HuH-7.5 (cell line): Measurements from ENCODE around the gene LSS.
"Not testable (repeated sequence)": the region's sequence is repeated elsewhere in the genome, so short reads cannot be mapped to it uniquely, and the experiment has no call there.

Experiments used
- DNase-seq: peaks from one replicate; pipeline ENCODE4 v3.0.0; 2011; ENCODE audit warnings: low spot score

LSS gene

GRCh38 chr21:46185716-46186115 lies 42.9 kb downstream of the LSS start:
- DNase-seq: no peak

DNA sequence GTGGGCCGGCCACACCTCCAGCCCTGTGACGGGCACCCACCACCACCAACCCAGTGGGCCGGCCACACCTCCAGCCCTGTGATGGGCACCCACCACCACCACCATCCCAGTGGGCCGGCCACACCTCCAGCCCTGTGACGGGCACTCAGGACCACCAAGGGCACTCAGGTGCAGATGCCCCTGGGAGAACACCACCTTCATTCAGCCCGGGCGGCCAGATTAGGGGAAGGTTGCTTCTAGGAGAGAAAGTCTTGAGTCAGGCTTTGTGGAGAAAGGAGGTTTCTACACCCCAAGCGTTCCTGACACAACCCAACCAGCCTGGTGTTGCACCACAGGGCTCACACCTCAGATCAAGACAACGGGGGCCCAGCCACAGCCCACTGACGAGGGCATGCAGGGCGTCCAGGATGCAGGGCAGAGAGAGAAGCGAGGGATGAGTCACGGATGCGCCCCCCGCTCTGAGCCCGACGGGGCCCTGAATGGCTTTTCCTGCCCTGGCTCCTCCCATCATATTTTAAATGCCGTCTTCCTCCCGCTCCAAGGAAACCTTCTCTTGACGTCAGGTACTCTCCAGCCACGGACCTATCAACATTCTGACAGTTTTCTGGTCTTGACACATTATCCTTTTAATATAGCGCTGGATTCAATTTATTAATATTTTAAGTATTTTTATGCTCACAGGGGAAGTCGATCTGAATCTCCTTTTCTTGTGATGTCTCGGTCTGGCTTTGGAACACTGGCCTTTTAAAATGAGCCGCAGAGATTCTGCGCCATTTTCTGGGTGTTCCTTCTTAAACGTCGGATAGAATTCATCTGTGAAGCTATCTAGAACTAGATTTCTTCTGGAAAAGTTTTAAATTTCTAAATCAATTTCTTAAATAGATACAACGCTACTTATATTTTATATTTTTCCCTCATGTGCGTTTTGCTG lies 43.7 kb downstream of the LSS start:
- DNase-seq: peak; percentile 63

- DNase-seq: peak; percentile 62
Measured at GRCh38 chr21:46183910-46184624, 44.5 kb downstream of the LSS start, which contains the start of gene SPATC1L. Gene SPATC1L, minus strand, starts transcription at chr21:46184459. Its CDS starts 1,643 bp downstream, at chr21:46182816.

DNA sequence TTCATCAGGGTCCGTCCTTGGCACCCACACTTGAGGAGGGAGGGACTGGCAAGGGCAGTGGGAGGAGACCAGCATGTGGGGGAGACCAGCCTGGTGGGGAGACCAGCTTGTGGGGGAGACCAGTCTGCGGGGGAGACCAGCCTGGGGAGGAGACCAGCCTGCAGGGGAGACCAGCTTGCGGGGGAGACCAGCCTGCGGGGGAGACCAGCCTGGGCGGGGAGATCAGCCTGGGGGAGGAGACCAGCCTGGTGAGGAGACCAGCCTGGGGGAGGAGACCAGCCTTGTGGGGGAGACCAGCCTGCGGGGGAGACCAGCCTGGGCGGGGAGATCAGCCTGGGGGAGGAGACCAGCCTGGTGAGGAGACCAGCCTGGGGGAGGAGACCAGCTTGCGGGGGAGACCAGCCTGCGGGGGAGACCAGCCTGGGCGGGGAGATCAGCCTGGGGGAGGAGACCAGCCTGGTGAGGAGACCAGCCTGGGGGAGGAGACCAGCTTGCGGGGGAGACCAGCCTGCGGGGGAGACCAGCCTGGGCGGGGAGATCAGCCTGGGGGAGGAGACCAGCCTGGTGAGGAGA lies 45.2 kb downstream of the LSS start:
- not testable (repeated sequence) for DNase-seq

DNA sequence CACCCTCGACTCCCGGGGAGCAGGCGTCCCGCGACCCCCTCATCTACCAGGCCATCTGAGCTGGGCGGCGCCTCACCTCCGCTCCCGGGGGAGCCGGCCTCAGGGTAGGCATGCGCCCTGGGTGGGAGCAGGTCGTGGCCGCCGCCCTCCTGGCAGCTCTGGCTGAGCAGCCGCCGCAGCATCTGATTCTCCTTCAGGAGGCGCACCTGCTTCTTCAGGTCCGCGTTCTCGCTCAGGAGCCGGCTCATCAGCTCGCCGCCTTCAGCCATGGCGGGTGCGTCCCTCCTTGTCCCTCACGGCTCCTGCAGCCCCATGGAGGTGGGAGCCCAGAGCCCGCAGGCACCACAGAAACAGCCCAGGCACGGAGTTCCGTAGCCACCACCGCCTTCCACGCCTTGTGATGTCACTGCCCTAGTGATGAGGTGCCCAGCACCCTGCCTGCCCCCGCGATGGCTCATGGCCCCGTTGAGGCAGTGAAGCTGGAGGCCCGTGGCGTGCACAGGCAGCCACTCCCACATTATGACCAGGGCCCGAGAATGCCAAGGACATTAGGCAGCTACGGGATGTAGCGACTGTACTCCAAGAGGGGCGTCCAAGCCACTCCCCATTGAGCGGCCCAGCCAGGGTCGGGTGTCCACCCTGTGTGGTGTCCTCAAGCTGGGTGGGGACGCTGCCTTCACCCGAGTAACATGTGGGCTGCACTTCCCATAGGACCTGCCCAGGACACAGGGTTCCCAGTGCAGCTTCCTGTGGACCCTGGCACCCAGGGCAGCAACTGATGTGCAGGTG lies 45.8 kb downstream of the LSS start:
- no peak for DNase-seq

DNA sequence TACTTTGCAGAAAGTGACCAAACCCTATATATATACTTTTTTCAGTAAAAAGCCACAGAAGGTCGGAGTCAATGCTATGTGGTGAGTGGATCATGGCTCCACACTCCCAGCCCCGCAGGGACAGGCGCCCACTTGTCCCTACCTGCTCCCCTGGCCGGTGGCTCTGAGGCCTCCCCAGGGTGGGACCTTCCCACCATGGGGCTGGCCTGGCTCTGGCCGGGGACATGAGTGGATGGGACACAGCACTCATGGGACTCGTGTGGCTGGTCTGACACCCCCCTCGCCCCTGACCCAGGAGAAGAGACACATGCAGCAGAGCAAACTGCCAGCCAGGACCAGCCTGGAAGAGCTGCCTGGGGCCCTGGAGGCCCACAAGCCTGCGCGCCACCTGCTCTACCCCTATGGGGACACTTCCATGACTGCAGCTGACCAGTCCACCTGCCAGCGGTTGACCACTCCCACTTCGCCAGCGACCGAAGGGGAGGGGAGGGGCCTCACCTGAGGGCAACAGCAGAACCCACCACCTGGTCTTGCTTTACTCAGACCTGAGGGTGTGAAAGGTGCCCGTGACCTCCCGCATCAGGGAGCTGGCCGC lies 46.5 kb downstream of the LSS start:
- DNase-seq: no peak

DNA sequence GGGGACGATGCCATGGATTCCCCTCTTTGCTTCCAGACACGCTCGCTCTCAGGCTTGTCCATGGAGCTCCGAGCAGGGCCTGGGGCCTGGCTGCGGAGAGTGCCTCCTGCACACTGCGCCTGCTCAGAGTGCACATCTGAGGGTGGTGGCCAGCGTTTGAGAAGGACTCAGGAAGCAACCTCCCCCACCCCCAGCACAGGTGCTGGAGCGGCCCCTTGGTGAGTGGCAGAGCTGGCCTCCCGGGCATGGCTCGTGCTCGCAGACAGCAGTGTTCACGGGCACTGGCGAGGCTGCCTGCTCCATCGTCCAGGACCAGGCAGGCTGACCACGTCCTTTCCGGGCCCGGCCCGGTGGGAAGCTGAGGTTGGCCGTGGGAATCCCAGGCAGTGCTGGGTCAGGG lies 47.1 kb downstream of the LSS start:
- no peak for DNase-seq

GRCh38 chr21:46180778-46181391 lies 47.7 kb downstream of the LSS start:
- no peak for DNase-seq

DNA sequence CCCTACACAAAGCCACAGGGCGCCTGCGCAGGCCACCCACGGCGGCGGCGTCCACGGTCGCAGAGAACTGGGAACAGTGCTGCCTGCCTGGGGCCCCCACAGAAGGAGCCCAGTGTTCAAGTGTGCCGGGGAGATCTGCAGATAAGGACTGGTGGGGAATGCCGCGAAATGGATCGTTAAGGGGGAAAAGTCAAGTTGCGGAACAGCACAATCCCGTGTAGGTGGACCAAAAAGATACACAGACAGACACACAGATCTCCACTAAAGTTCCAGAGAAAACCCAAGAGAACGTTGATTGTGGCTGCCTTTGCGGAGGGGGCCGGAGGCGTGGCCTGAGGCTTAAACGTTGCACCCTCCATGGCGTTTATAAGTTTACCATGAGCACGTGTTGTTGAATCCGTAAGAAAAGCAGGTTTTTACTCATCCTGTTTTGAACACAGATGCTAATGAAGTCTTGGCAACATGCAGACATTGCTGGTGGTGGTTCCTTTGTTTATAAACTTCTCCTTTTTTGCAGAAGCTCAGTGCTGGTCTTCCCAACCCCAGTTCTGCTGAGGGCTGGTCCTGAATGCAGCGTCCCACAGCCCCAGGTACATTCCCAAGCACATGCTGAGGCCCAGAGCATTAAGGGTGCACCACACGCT lies 48.4 kb downstream of the LSS start:
- no peak for DNase-seq

GRCh38 chr21:46179708-46180078 lies 48.9 kb downstream of the LSS start:
- no peak for DNase-seq

GRCh38 chr21:46178961-46179360 lies 49.6 kb downstream of the LSS start:
- DNase-seq: no peak

GRCh38 chr21:46176443-46177129 lies 52.0 kb downstream of the LSS start:
- DNase-seq: not testable (repeated sequence)

DNA sequence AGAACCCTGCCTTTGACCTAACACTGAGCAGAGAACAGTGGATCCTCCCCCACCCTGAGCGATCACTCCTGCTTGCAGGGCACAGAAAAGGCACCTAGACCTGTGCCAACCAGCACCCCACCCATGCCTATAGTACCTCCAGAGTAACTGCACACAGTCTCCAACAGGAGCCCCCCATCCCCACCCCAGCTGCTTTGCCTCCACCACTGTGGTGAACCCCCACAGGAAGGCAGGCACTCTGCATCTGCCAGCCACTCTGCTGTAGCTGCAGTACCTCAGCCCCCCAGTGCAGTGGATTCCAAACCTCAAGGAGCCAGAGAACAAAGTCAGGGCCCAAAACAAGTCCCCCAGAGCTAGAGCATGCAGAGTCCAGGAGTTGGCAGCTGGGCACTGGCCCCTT lies 55.0 kb downstream of the LSS start:
- no peak for DNase-seq

- no peak for DNase-seq
Measured at GRCh38 chr21:46172863-46173528, 55.6 kb downstream of the LSS start.

DNA sequence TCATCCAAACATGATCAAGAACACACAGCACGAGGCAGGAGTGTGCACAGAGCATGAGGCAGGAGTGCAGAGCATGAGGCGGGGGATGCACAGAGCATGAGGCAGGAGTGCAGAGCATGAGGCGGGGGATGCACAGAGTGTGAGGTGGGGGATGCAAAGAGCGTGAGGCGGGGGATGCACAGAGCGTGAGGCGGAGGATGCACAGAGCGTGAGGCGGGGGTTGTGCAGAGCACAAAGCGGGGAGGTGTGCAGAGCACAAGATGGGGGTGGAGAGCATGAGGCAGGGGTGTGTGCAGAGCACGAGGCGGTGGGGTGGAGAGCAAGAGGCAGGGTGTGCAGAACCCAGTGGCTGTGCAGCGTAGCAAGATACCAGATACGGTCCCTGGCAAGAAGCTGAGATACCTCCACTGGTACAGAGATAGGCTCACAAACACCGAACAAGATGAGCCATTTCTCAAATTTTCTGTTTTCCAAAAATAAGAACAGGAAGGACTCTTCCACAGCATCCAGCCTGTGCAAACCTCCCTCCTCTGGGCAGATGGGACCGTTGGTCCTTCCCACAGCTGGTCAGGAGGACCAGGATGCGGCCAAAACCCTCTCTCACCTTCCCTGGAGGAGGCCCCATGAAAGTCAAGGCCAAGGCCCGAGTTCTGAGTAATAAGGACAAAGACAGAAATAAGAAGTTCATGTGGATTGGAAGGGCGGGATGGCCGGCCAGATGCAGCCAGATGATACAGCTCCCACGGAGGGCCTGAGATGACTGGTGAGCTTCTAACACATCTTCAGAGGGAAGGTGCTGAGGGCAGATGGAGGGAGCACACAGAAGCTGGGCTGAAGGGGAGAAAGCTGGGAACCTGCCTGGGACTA lies 56.3 kb downstream of the LSS start:
- DNase-seq: no peak

DNA sequence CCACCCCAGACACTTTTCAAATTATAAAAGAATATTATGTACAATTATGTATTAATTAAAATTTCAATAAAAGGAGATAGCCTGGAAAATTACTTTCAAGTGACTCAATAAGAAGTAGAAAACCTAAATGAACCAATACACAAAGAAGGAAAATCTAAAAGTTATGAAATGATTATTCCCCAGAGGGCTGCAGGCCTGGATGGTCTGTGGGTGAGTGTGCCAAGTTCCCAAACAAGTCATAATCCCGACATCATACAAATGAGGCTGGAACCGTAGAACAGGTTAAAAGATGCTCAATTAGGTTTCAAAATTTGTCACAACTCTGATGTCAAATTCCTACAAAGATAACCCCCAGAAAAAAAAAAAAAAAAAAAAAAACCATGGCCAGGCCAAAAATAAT lies 57.0 kb downstream of the LSS start:
- no peak for DNase-seq

GRCh38 chr21:46170436-46171193 lies 58.0 kb downstream of the LSS start:
- DNase-seq: not testable (repeated sequence)
